Large intestine (tissue), 3 donors: ENCODE data around the gene FNIP1. TPM values are rescaled to one million over a fixed set of nuclear protein-coding genes. Genes with fewer than 3 reads are reported as not detected.

Experiments used
- DNase-seq, 2 donors: peaks; one replicate each; pipeline versions ENCODE4 v3.0.0 to v3.0.0-alpha.2; 2013
- H3K27ac ChIP-seq: one replicate; pipeline ENCODE4 v1.5.1; 2013; ENCODE audit warnings: low read length
- H3K27me3 ChIP-seq: 2 replicates; pipeline ENCODE4 v1.6.1; 2013; ENCODE audit warnings: low read length; ENCODE audit not compliant: control insufficient read depth, insufficient read depth
- H3K36me3 ChIP-seq: 2 replicates; pipeline ENCODE4 v1.6.1; 2013; ENCODE audit warnings: low read length; ENCODE audit not compliant: control insufficient read depth, insufficient read depth
- H3K4me1 ChIP-seq: one replicate; pipeline ENCODE4 v1.6.1; 2013; ENCODE audit warnings: low read length; ENCODE audit not compliant: control insufficient read depth, insufficient read depth
- H3K4me3 ChIP-seq: one replicate; pipeline ENCODE4 v1.5.1; 2013; ENCODE audit warnings: low read length
- H3K9me3 ChIP-seq: one replicate; pipeline ENCODE4 v1.6.1; 2013; ENCODE audit warnings: mild to moderate bottlenecking, low read depth, low read length, moderate library complexity; ENCODE audit not compliant: control insufficient read depth
- WGBS: methylation state at CpG from one replicate; pipeline ENCODE4 v1.1.5; 2013; ENCODE audit warnings: low lambda C conversion rate; ENCODE audit not compliant: insufficient coverage; 5-methylcytosine and 5-hydroxymethylcytosine counted together
- polyA plus RNA-seq: library from polyadenylated mRNA; unstranded; fragments of 120-200 nt; gene quantifications from one replicate; pipeline ENCODE4 v1.2.1, GENCODE V29; 2013

FNIP1 gene
- polyA plus RNA-seq, 1 donor = 21.9 TPM

DNA sequence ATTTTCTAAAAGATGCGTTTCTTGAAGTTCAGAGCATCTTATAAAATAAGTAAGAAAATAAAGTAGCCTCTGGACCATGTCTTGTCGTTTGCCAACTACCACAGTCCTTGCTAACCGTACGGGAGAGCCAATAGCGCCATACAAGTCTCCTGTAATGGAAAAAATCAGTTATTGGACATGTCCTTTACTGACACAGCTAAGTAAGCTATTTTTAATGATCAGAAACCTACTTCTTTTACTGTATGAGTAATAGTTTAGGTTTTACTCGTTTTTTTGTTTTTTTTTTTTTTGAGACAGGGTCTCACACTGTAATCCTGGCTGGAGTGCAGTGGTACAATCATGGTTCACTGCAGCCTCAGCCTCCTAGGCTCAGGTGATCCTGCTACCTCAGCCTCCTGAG, 124.0 kb downstream of the FNIP1 start:
- Histone ChIP-seq H3K27ac (peak overlapping the region; percentile 7), H3K27me3 (no peaks in the 10 kb centered on the region), H3K4me3 (no peak overlapping the region), H3K4me1 (no peaks in the 10 kb centered on the region), H3K9me3 (no peaks in the 10 kb centered on the region), H3K36me3 (peaks cover 62% of the 10 kb centered on the region)
- 90% methylated on average over 2 of the region's 6 CpGs for WGBS
- DNase-seq = no peak

- no peak overlapping the region for H3K4me3 ChIP-seq
- WGBS = 25% methylated on average over 1 of the region's 2 CpGs
- peaks cover 56% of the 10 kb centered on the region for H3K36me3 ChIP-seq
- DNase-seq = peak; percentile 38 to 40
- H3K9me3 ChIP-seq = no peaks in the 10 kb centered on the region
- H3K27ac ChIP-seq = peak overlapping the region; percentile 43
- H3K4me1 ChIP-seq = no peaks in the 10 kb centered on the region
- H3K27me3 ChIP-seq = no peaks in the 10 kb centered on the region
Observed at GRCh38 chr5:131671994-131672655, 124.7 kb downstream of the FNIP1 start.

GRCh38 chr5:131671409-131671808, 125.4 kb downstream of the FNIP1 start:
- peaks cover 51% of the 10 kb centered on the region for H3K36me3 ChIP-seq

GRCh38 chr5:131664929-131665328, 131.9 kb downstream of the FNIP1 start:
- WGBS = no CpG with 5 or more reads among the region's 1 CpG
- no peak for DNase-seq
- no peak overlapping the region for H3K4me3 ChIP-seq
- no peak overlapping the region for H3K27ac ChIP-seq
- H3K9me3 ChIP-seq = peaks cover 4% of the 10 kb centered on the region
- no peaks in the 10 kb centered on the region for H3K4me1 ChIP-seq
- H3K27me3 ChIP-seq = no peaks in the 10 kb centered on the region
- H3K36me3 ChIP-seq = peaks cover 43% of the 10 kb centered on the region

More at GRCh38 chr5:131671409-131671808, 125.4 kb downstream of the FNIP1 start:
- Histone ChIP-seq H3K9me3 (no peaks in the 10 kb centered on the region), H3K4me1 (no peaks in the 10 kb centered on the region), H3K27me3 (no peaks in the 10 kb centered on the region), H3K4me3 (no peak overlapping the region), H3K27ac (no peak overlapping the region)
- DNase-seq = no peak

- H3K9me3 ChIP-seq = peaks cover 10% of the 10 kb centered on the region
- H3K36me3 ChIP-seq = peaks cover 48% of the 10 kb centered on the region
- H3K4me3 ChIP-seq = no peak overlapping the region
- no peaks in the 10 kb centered on the region for H3K4me1 ChIP-seq
- WGBS = no CpG with 5 or more reads among the region's 1 CpG
- no peaks in the 10 kb centered on the region for H3K27me3 ChIP-seq
- DNase-seq = no peak
- H3K27ac ChIP-seq = no peak overlapping the region
Observed at GRCh38 chr5:131661933-131662332, 134.9 kb downstream of the FNIP1 start.

DNA sequence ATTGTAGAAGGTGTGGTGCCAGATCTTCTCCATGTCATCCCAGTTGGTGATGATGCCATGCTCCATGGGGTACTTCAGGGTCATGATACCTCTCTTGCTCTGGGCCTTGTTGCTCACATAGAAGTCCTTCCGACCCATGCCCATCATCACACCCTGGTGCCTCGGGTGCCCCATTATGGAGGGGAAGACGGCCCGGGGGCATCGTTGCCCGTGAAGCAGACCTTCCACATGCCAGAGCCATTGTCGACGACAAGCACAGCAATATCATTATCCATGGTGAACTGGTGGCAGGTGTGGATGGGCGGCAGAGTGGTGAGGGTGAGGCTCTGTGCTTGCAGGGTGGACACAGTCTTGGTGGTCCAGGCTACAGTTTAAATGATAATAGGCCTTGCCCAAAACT, 137.0 kb downstream of the FNIP1 start:
- no CpG with 5 or more reads among the region's 9 CpGs for WGBS
- H3K9me3 ChIP-seq = peaks cover 10% of the 10 kb centered on the region
- H3K36me3 ChIP-seq = peaks cover 43% of the 10 kb centered on the region
- H3K27me3 ChIP-seq = no peaks in the 10 kb centered on the region
- no peak overlapping the region for H3K4me3 ChIP-seq
- no peak overlapping the region for H3K27ac ChIP-seq
- H3K4me1 ChIP-seq = no peaks in the 10 kb centered on the region
- no peak for DNase-seq

DNA sequence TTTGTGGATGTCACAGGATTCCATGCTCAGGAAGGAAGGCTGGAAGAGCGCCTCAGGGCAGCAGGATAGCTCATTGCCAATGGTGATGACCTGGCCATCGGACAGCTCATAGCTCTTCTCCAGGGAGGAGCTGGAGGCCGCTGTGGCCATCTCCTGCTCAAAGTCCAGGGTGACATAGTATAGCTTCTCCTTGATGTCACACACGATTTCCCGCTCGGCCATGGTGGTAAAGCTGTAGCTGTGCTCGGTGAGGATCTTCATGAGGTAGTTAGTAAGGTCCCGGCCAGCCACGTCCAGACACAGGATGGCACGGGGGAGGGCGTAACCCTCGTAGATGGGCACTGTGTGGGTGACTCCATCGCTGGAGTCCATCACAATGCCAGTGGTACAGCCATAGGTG, 137.5 kb downstream of the FNIP1 start:
- no peaks in the 10 kb centered on the region for H3K27me3 ChIP-seq
- H3K9me3 ChIP-seq = peaks cover 10% of the 10 kb centered on the region
- H3K27ac ChIP-seq = no peak overlapping the region
- no CpG with 5 or more reads among the region's 13 CpGs for WGBS
- H3K36me3 ChIP-seq = peaks cover 43% of the 10 kb centered on the region
- no peak for DNase-seq
- no peak overlapping the region for H3K4me3 ChIP-seq
- H3K4me1 ChIP-seq = no peaks in the 10 kb centered on the region

GRCh38 chr5:131654776-131655175, 142.0 kb downstream of the FNIP1 start:
- Histone ChIP-seq H3K4me3 (no peak overlapping the region), H3K9me3 (peaks cover 6% of the 10 kb centered on the region), H3K4me1 (no peaks in the 10 kb centered on the region), H3K27me3 (no peaks in the 10 kb centered on the region), H3K36me3 (peaks cover 36% of the 10 kb centered on the region), H3K27ac (no peak overlapping the region)
- WGBS = no CpG with 5 or more reads among the region's 2 CpGs
- DNase-seq = no peak

GRCh38 chr5:131654309-131654708, 142.5 kb downstream of the FNIP1 start:
- H3K4me1 ChIP-seq = no peaks in the 10 kb centered on the region
- H3K27ac ChIP-seq = no peak overlapping the region
- H3K36me3 ChIP-seq = peaks cover 31% of the 10 kb centered on the region
- no peaks in the 10 kb centered on the region for H3K27me3 ChIP-seq
- peaks cover 4% of the 10 kb centered on the region for H3K9me3 ChIP-seq
- 88% methylated on average over 1 of the region's 2 CpGs for WGBS
- H3K4me3 ChIP-seq = no peak overlapping the region
- no peak for DNase-seq

DNA sequence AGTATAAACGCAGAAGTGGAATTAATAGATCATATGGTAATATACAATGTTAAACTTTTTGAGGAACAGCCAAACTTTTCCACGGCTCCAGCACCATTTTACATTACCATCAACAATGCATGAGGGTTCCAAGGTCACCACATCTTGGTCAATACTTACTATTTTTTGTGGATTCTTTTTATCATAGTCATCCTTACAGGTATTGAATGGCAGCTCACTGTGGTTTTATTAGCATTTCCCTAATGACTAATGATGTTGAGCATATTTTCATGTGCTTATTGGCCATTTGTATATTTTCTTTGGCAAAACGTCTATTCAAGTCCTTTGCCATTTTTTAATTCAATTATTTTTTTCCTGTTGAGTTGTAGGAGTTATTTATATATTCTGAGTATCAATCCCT, 147.7 kb downstream of the FNIP1 start:
- 80% methylated on average over 2 of the region's 3 CpGs for WGBS
- Histone ChIP-seq H3K27me3 (no peaks in the 10 kb centered on the region), H3K4me3 (no peak overlapping the region), H3K27ac (no peak overlapping the region), H3K36me3 (peaks cover 33% of the 10 kb centered on the region), H3K4me1 (no peaks in the 10 kb centered on the region), H3K9me3 (no peaks in the 10 kb centered on the region)
- DNase-seq = no peak

GRCh38 chr5:131647048-131647769, 149.6 kb downstream of the FNIP1 start:
- H3K9me3 ChIP-seq = no peaks in the 10 kb centered on the region
- H3K27me3 ChIP-seq = no peaks in the 10 kb centered on the region
- H3K27ac ChIP-seq = no peak overlapping the region
- H3K4me1 ChIP-seq = no peaks in the 10 kb centered on the region
- no peak for DNase-seq
- no peak overlapping the region for H3K4me3 ChIP-seq
- H3K36me3 ChIP-seq = peaks cover 27% of the 10 kb centered on the region
- 83% methylated on average over 1 of the region's 10 CpGs for WGBS
